Common myeloid progenitor, CD34-positive (primary cell): ENCODE data around the gene IL13RA1.
"Not testable (repeated sequence)": the region's sequence is repeated elsewhere in the genome, so short reads cannot be mapped to it uniquely, and the experiment has no call there.

Experiments
- CTCF ChIA-PET: fragments of 350-600 bp; sonication (Branson Sonifier 250); formaldehyde crosslinking; loops from one replicate; lab custom pipeline; 2021; ENCODE audit warnings: antibody characterized with exemption; lab: Charles Lee
- POLR2A ChIA-PET: fragments of 350-600 bp; sonication (Branson Sonifier 250); formaldehyde crosslinking; loops from one replicate; lab custom pipeline; 2021; ENCODE audit warnings: antibody characterized with exemption; lab: Charles Lee
- DNase-seq, 3 donors: peaks; one replicate each; pipeline versions ENCODE4 v3.0.0 to v3.0.0-alpha.2; 2013
- H3K27ac ChIP-seq, 2 experiments: 1 replicate in 1 of 2; 2 replicates in 1 of 2; pipeline ENCODE4 v1.7.0; 2013; ENCODE audit warnings: inconsistent platforms in 2 of 2, low read length in 2 of 2, mild to moderate bottlenecking in 2 of 2, low read depth in 1 of 2, moderate library complexity in 1 of 2; ENCODE audit not compliant: severe bottlenecking in 2 of 2, insufficient read depth in 1 of 2, poor library complexity in 1 of 2
- H3K27me3 ChIP-seq, 5 experiments: replicated peaks in 2 of 5; 1 replicate in 3 of 5; 2 replicates in 2 of 5; pipeline versions ENCODE4 v1.6.1 to v1.7.0; 2013; ENCODE audit warnings: low read length in 4 of 5, mild to moderate bottlenecking in 2 of 5, moderate library complexity in 2 of 5, inconsistent platforms in 1 of 5; ENCODE audit not compliant: insufficient read depth in 5 of 5, control insufficient read depth in 4 of 5
- H3K36me3 ChIP-seq, 4 experiments: 1 replicate in 2 of 4; 2 replicates in 2 of 4; pipeline versions ENCODE4 v1.6.1 to v1.7.0; 2013; ENCODE audit warnings: low read length in 3 of 4, control low read depth in 1 of 4, mild to moderate bottlenecking in 1 of 4; ENCODE audit not compliant: control insufficient read depth in 4 of 4, insufficient read depth in 4 of 4
- H3K4me1 ChIP-seq, 4 experiments: 1 replicate in 3 of 4; 2 replicates in 1 of 4; pipeline versions ENCODE4 v1.6.1 to v1.7.1; 2013; ENCODE audit warnings: low read length in 3 of 4, mild to moderate bottlenecking in 3 of 4, control low read depth in 1 of 4, inconsistent platforms in 1 of 4, moderate library complexity in 1 of 4; ENCODE audit not compliant: control insufficient read depth in 4 of 4, insufficient read depth in 4 of 4; ENCODE audit errors: control extremely low read depth in 1 of 4
- H3K4me3 ChIP-seq, 7 experiments: 1 replicate in 4 of 7; 2 replicates in 3 of 7; pipeline versions ENCODE4 v1.5.1 to v1.7.0; 2013; ENCODE audit warnings: mild to moderate bottlenecking in 7 of 7, low read length in 6 of 7, moderate library complexity in 6 of 7, inconsistent platforms in 2 of 7, low read depth in 2 of 7, control low read depth in 1 of 7; ENCODE audit not compliant: insufficient read depth in 4 of 7, control insufficient read depth in 1 of 7; ENCODE audit errors: extremely low read depth in 1 of 7
- H3K9me3 ChIP-seq, 5 experiments: 1 replicate in 4 of 5; 2 replicates in 1 of 5; pipeline versions ENCODE4 v1.6.1 to v1.7.1; 2013; ENCODE audit warnings: low read length in 4 of 5, mild to moderate bottlenecking in 2 of 5, inconsistent platforms in 1 of 5, low read depth in 1 of 5, moderate library complexity in 1 of 5; ENCODE audit not compliant: control insufficient read depth in 4 of 5, insufficient read depth in 2 of 5; ENCODE audit errors: control extremely low read depth in 1 of 5
- WGBS: methylation state at CpG from one replicate; pipeline ENCODE4 v1.1.5; 2013; ENCODE audit not compliant: insufficient coverage; 5-methylcytosine and 5-hydroxymethylcytosine counted together

The IL13RA1 gene

GRCh38 chrX:118807151-118808017, 80.0 kb downstream of the IL13RA1 start:
- Histone ChIP-seq H3K4me3 (no peak overlapping the region), H3K4me1 (peaks cover 0 to 6% (median 2%) of the 10 kb centered on the region in 4 experiments), H3K36me3 (no peaks in the 10 kb centered on the region), H3K27ac (no peak overlapping the region), H3K27me3 (peaks cover 0 to 4% (median 0%) of the 10 kb centered on the region in 5 experiments), H3K9me3 (no peaks in the 10 kb centered on the region)
- WGBS = 43% methylated on average over 4 of the region's 4 CpGs
- CTCF ChIA-PET = interaction anchor here (2.1 to 2.3 kb wide), 3 partner anchors 46 to 164 kb away, joined by 5 to 10 read pairs (median 6); no protein-coding TSS in a partner anchor
- DNase-seq = peak; percentile 50 to 78 (median 69)
- POLR2A ChIA-PET = no interaction called here

GRCh38 chrX:118817257-118817656, 89.9 kb downstream of the IL13RA1 start:
- WGBS = 90% methylated on average over 2 of the region's 4 CpGs
- H3K9me3 ChIP-seq, H3K4me1 ChIP-seq, H3K27ac ChIP-seq, H3K36me3 ChIP-seq, DNase-seq, H3K4me3 ChIP-seq, POLR2A ChIA-PET: not testable (repeated sequence)
- CTCF ChIA-PET = interaction anchor here (0.6 kb wide), 1 partner anchor 52 kb away, joined by 3 read pairs; no protein-coding TSS in a partner anchor
- H3K27me3 ChIP-seq = peaks cover 0 to 16% (median 4%) of the 10 kb centered on the region in 5 experiments

GRCh38 chrX:118823263-118824172, 96.1 kb downstream of the IL13RA1 start, which contains the start of gene ZCCHC12:
Gene ZCCHC12, plus strand, starts transcription at chrX:118823824. Its CDS starts 1,421 bp downstream, at chrX:118825245.
- Histone ChIP-seq H3K4me1 (peaks cover 0 to 19% (median 8%) of the 10 kb centered on the region in 4 experiments), H3K9me3 (peaks cover 0 to 8% (median 2%) of the 10 kb centered on the region in 5 experiments), H3K27me3 (peaks cover 6 to 77% (median 42%) of the 10 kb centered on the region in 5 experiments), H3K36me3 (no peaks in the 10 kb centered on the region), H3K27ac (no peak within 1 kb of the TSS), H3K4me3 (peak within 1 kb of the TSS in 5 of 7 experiments; percentile 19 to 58 (median 48))
- WGBS = 35% methylated on average over 33 of the region's 51 CpGs
- peak; percentile 70 to 87 (median 83) for DNase-seq
- CTCF ChIA-PET = interaction anchor here (0.6 to 2.6 kb wide), 4 partner anchors 10 to 222 kb away, joined by 3 to 11 read pairs (median 4); no protein-coding TSS in a partner anchor
- POLR2A ChIA-PET = interaction anchor here (0.6 kb wide), 1 partner anchor 213 kb away, joined by 3 read pairs; no protein-coding TSS in a partner anchor

GRCh38 chrX:118824173-118824730, 96.8 kb downstream of the IL13RA1 start:
- POLR2A ChIA-PET = no interaction called here
- 42% methylated on average over 6 of the region's 22 CpGs for WGBS
- DNase-seq = peak in 2 of 3 donors; percentile 7 to 22
- Histone ChIP-seq H3K27me3 (peaks cover 6 to 84% (median 46%) of the 10 kb centered on the region in 5 experiments), H3K36me3 (no peaks in the 10 kb centered on the region), H3K4me1 (peaks cover 0 to 19% (median 8%) of the 10 kb centered on the region in 4 experiments), H3K27ac (no peak overlapping the region), H3K4me3 (peak overlapping the region in 3 of 7 experiments; percentile 47 to 58 (median 55)), H3K9me3 (peaks cover 0 to 8% (median 2%) of the 10 kb centered on the region in 5 experiments)
- CTCF ChIA-PET = interaction anchor here (0.6 to 2.6 kb wide), 2 partner anchors 11 to 168 kb away, joined by 3 to 11 read pairs; no protein-coding TSS in a partner anchor

- no peak overlapping the region for H3K27ac ChIP-seq
- CTCF ChIA-PET = interaction anchor here (1.5 to 2.6 kb wide), 2 partner anchors 12 to 14 kb away, joined by 3 to 11 read pairs; no protein-coding TSS in a partner anchor
- 38% methylated on average over 15 of the region's 16 CpGs for WGBS
- peaks cover 6 to 90% (median 46%) of the 10 kb centered on the region in 5 experiments for H3K27me3 ChIP-seq
- H3K36me3 ChIP-seq = no peaks in the 10 kb centered on the region
- DNase-seq = peak in 1 of 3 donors; percentile 17
- H3K9me3 ChIP-seq = peaks cover 0 to 8% (median 2%) of the 10 kb centered on the region in 5 experiments
- H3K4me3 ChIP-seq = no peak overlapping the region
- H3K4me1 ChIP-seq = peaks cover 0 to 19% (median 8%) of the 10 kb centered on the region in 4 experiments
- POLR2A ChIA-PET = no interaction called here
These were observed 97.8 kb downstream of the IL13RA1 start for GRCh38 chrX:118825227-118825626.

GRCh38 chrX:118839334-118839958, 112.0 kb downstream of the IL13RA1 start:
- POLR2A ChIA-PET = no interaction called here
- Histone ChIP-seq H3K9me3 (no peaks in the 10 kb centered on the region), H3K27me3 (peaks cover 0 to 5% (median 0%) of the 10 kb centered on the region in 5 experiments), H3K4me3 (peak overlapping the region; percentile 15 to 71 (median 51)), H3K27ac (no peak overlapping the region), H3K36me3 (no peaks in the 10 kb centered on the region), H3K4me1 (peaks cover 0 to 10% (median 4%) of the 10 kb centered on the region in 4 experiments)
- CTCF ChIA-PET = interaction anchor here (0.9 to 1.8 kb wide), 5 partner anchors 8 to 227 kb away, joined by 4 to 7 read pairs (median 5); partner anchors contain the start of gene ZCCHC12
- 33% methylated on average over 44 of the region's 50 CpGs for WGBS
- peak; percentile 33 to 61 (median 58) for DNase-seq
